ENCODE results near the gene ESYT2.

The ESYT2 gene

GRCh38 chr7:158748335-158748734 is 81.0 kb downstream of the ESYT2 start:
- POLR2A ChIA-PET: no interaction called here
- CTCF ChIA-PET: interaction anchor here (0.7 kb wide), 1 partner anchor 35 kb away, joined by 6 read pairs; no protein-coding TSS in a partner anchor
- no peak for TF ChIP-seq TCF7L2 (IDR thresholded peaks at IDR 0.05; ENCODE audit: borderline replicate concordance, low read depth, low read length)
- TF ChIP-seq ZNF10 (tag by site-specific recombination; IDR thresholded peaks at IDR 0.05): no peak
- TF ChIP-seq ZFHX2 (tag by site-specific recombination; conservative IDR thresholded peaks at IDR 0.05): no peak
- no peak for TF ChIP-seq ZNF433 (tag by site-specific recombination; IDR thresholded peaks at IDR 0.05; ENCODE audit: low read depth)
- no peak for TF ChIP-seq ZNF629 (tag by site-specific recombination; IDR thresholded peaks at IDR 0.05)
- TF ChIP-seq SETDB1 (IDR thresholded peaks at IDR 0.05; ENCODE audit: insufficient read length, low read length): no peak
- no peak for TF ChIP-seq ZNF202 (tag by site-specific recombination; IDR thresholded peaks at IDR 0.05; ENCODE audit: borderline replicate concordance)
- TF ChIP-seq ZNF274 (IDR thresholded peaks at IDR 0.05; ENCODE audit: low read length): no peak
- no peak for TF ChIP-seq ZNF274 (tag by site-specific recombination; IDR thresholded peaks at IDR 0.05; ENCODE audit: borderline replicate concordance)
- no peak for TF ChIP-seq ZNF843 (tag by site-specific recombination; IDR thresholded peaks at IDR 0.05)
- TF ChIP-seq ZNF416 (tag by site-specific recombination; IDR thresholded peaks at IDR 0.05): no peak
- no peak for TF ChIP-seq ZNF707 (tag by site-specific recombination; IDR thresholded peaks at IDR 0.05)
- TF ChIP-seq ZNF223 (tag by site-specific recombination; IDR thresholded peaks at IDR 0.05): no peak
- no peak for TF ChIP-seq ZNF169 (tag by site-specific recombination; IDR thresholded peaks at IDR 0.05)
- no peak for TF ChIP-seq KLF9 (tag by site-specific recombination; IDR thresholded peaks at IDR 0.05; ENCODE audit: low read depth)
- TF ChIP-seq ZNF76 (tag by site-specific recombination; IDR thresholded peaks at IDR 0.05; ENCODE audit: borderline replicate concordance, low read depth): no peak
- TF ChIP-seq PRDM1 (tag by site-specific recombination; IDR thresholded peaks at IDR 0.05): no peak
- no peak for TF ChIP-seq TSHZ1 (tag by site-specific recombination; IDR thresholded peaks at IDR 0.05; ENCODE audit: borderline replicate concordance)
- no peak for TF ChIP-seq PRDM4 (tag by site-specific recombination; IDR thresholded peaks at IDR 0.05)
- TF ChIP-seq OSR2 (tag by site-specific recombination; IDR thresholded peaks at IDR 0.05): no peak

GRCh38 chr7:158747408-158747807 is 81.9 kb downstream of the ESYT2 start:
- Histone ChIP-seq H3K4me1 (ENCODE audit: control insufficient read depth, insufficient read depth, low read length) (no peaks in the 10 kb centered on the region), H3K36me3 (ENCODE audit: control insufficient read depth in 2 of 2, insufficient read depth in 1 of 2, low read length in 2 of 2) (peaks cover 0 to 32% of the 10 kb centered on the region in 2 experiments; a peak in 2 of 3 replicates), H3K27ac (ENCODE audit: extremely low read depth, low read depth, low read length) (no peak overlapping the region), H3K4me3 (ENCODE audit: low read depth, low read length) (no peak overlapping the region), H3K9me3 (ENCODE audit: control insufficient read depth, insufficient read depth, low read depth, low read length) (no peaks in the 10 kb centered on the region)
- TF ChIP-seq ZNF311 (tag by site-specific recombination; IDR thresholded peaks at IDR 0.05; ENCODE audit: borderline replicate concordance) (no peak), ZNF510 (tag by site-specific recombination; IDR thresholded peaks at IDR 0.05; ENCODE audit: insufficient replicate concordance) (no peak), ZNF184 (tag by site-specific recombination; IDR thresholded peaks at IDR 0.05) (no peak), ZNF302 (tag by site-specific recombination; IDR thresholded peaks at IDR 0.05; ENCODE audit: low read depth) (no peak), ZBTB20 (tag by site-specific recombination; IDR thresholded peaks at IDR 0.05) (no peak), ZNF202 (tag by site-specific recombination; IDR thresholded peaks at IDR 0.05; ENCODE audit: borderline replicate concordance) (no peak), YY1 (tag by site-specific recombination; IDR thresholded peaks at IDR 0.05) (no peak), ZNF280C (tag by site-specific recombination; IDR thresholded peaks at IDR 0.05) (no peak), HOXD13 (CRISPR knock-in tag; IDR thresholded peaks at IDR 0.05; ENCODE audit: borderline replicate concordance) (no peak), ZNF658 (tag by site-specific recombination; IDR thresholded peaks at IDR 0.05) (no peak), ZNF2 (tag by site-specific recombination; IDR thresholded peaks at IDR 0.05) (no peak), ZNF707 (tag by site-specific recombination; IDR thresholded peaks at IDR 0.05) (no peak), ZNF76 (tag by site-specific recombination; IDR thresholded peaks at IDR 0.05; ENCODE audit: borderline replicate concordance, low read depth) (no peak)
- ChIA-PET POLR2A (no interaction called here), CTCF (no interaction called here)

More at GRCh38 chr7:158748335-158748734, 81.0 kb downstream of the ESYT2 start:
- no peak overlapping the region for H3K27ac ChIP-seq (ENCODE audit: extremely low read depth, low read depth, low read length)
- H3K36me3 ChIP-seq (ENCODE audit: control insufficient read depth in 2 of 2, insufficient read depth in 1 of 2, low read length in 2 of 2): peaks cover 0 to 26% of the 10 kb centered on the region in 2 experiments; a peak in 2 of 3 replicates
- H3K9me3 ChIP-seq (ENCODE audit: control insufficient read depth, insufficient read depth, low read depth, low read length): no peaks in the 10 kb centered on the region
- H3K4me1 ChIP-seq (ENCODE audit: control insufficient read depth, insufficient read depth, low read length): no peaks in the 10 kb centered on the region
- no peak overlapping the region for H3K4me3 ChIP-seq (ENCODE audit: low read depth, low read length)
